Heart right ventricle (tissue), 16 donors: ENCODE measurements around the gene CYP27B1. TPM values are rescaled to one million over a fixed set of nuclear protein-coding genes. Genes with fewer than 3 reads are reported as not detected.

Source experiments
- ATAC-seq, 8 donors: fragments of 200-7000 bp; cut with Tn5 transposase; one replicate each; pipeline ENCODE4 v1.9.1; 2020; ENCODE audit warnings: mild to moderate bottlenecking in 8 of 8, moderate library complexity in 8 of 8, moderate number of reproducible peaks in 1 of 8
- DNase-seq, 2 donors: peaks; one replicate each; pipeline ENCODE4 v3.0.0-alpha.2; 2020
- H3K27ac ChIP-seq, 10 donors: fragments of 200-600 bp; sonication (generic) in 2 of 10; one replicate each; pipeline versions ENCODE4 v1.5.0 to v1.8.0; 2020 to 2022; ENCODE audit warnings: mild to moderate bottlenecking in 3 of 10
- H3K27me3 ChIP-seq, 7 donors: fragments of 200-600 bp; one replicate each; pipeline ENCODE4 v1.8.0; 2021 to 2022; ENCODE audit warnings: mild to moderate bottlenecking in 2 of 7
- H3K36me3 ChIP-seq, 9 donors: fragments of 200-600 bp; sonication (generic) in 1 of 9; one replicate each; pipeline versions ENCODE4 v1.5.0 to v1.8.0; 2020 to 2022; ENCODE audit warnings: mild to moderate bottlenecking in 2 of 9
- H3K4me1 ChIP-seq, 9 donors: fragments of 200-600 bp; sonication (generic) in 1 of 9; one replicate each; pipeline versions ENCODE4 v1.5.0 to v1.8.0; 2020 to 2022; ENCODE audit warnings: mild to moderate bottlenecking in 4 of 9
- H3K4me3 ChIP-seq, 10 donors: fragments of 200-600 bp; sonication (generic) in 2 of 10; one replicate each; pipeline versions ENCODE4 v1.5.0 to v1.8.0; 2020 to 2022; ENCODE audit warnings: mild to moderate bottlenecking in 7 of 10, moderate library complexity in 2 of 10
- H3K9me3 ChIP-seq, 11 donors: fragments of 200-600 bp in 10 of 11; sonication (generic) in 2 of 11; one replicate each; pipeline versions ENCODE4 v1.5.0 to v1.8.0; 2013 to 2022; ENCODE audit warnings: mild to moderate bottlenecking in 2 of 11, control low read depth in 1 of 11, moderate library complexity in 1 of 11
- CTCF ChIP-seq, 9 donors: fragments of 200-600 bp; sonication (generic) in 2 of 9; IDR thresholded peaks; one replicate each; pipeline versions ENCODE4 v1.5.0 to v1.8.0; 2021 to 2022; ENCODE audit warnings: antibody characterized with exemption in 9 of 9, mild to moderate bottlenecking in 5 of 9, moderate library complexity in 1 of 9
- WGBS, 2 donors: extraction: QIAGEN DNeasy Blood & Tissue Kit; methylation state at CpG; one replicate each; pipeline ENCODE4 v1.1.7; 2013; ENCODE audit warnings: inconsistent platforms in 1 of 2; 5-methylcytosine and 5-hydroxymethylcytosine counted together
- intact Hi-C, 10 donors: fragments of 100-400 bp; cut with DNase I; formaldehyde crosslinking; loops; one replicate each; pipeline versions ENCODE4 v1.11.1 to v1.14.2; 2022
- polyA plus RNA-seq, 2 donors: library from polyadenylated mRNA; stranded (reverse); fragments of 200-250 nt; gene quantifications; one replicate each; pipeline ENCODE4 v1.2.3, GENCODE V29; 2013
- total RNA-seq, 10 donors: library from RNA; stranded (reverse); fragmentation: NEBNext Ultra II Directional in 3 of 10; extraction: Animal tissue kit (Norgen Biotek cat#: 25700) in 3 of 10; gene quantifications; one replicate each; pipeline versions ENCODE4 v1.2.1 to v1.2.4, GENCODE V29; 2021 to 2023
- donor health status: Arrhythmogenic right ventricular cardiomyopathy.
- donor health status: ischemic (EF 13 %, LVEDD 7.1; RV severe dilation, severe dysfunction).
- donor health status: healthy with polysubstance abuse.
- donor health status: DM: no; HTN: yes; CAD: no.
- donor health status: DM: no; HTN: no; CAD: no.
- donor health status: ischemic (EF 25% LVEDD 6.9; RV normal size, moderate dysfunction).
- donor health status: ischemic (EF 25% LVEDD 5.7; RV mildly dilated, moderate dysfunction).
- donor health status: healthy.
- donor health status: DM: yes; HTN: yes; CAD: no.
- donor health status: Ischemic cardiomyopathy.
- donor health status: ischemic (EF 35%, LVEDD 5.7; RV mildly dilated, moderate dysfunction).
- donor health status: nonischemic (EF 11% LVEDD 7.7; RV severe dilation, severe dysfunction).
- donor health status: DM: yes; HTN: yes; CAD: no.
- donor health status: PGD.
- donor health status: ischemic (EF 29% LVEDD 5.4; RV normal size, mild dysfunction).
- donor health status: nonischemic (EF 23%, LVEDD 6.1; RV moderate dilation, normal function).

Gene CYP27B1
- total and polyA plus RNA-seq, 12 donors = 0.14 to 0.95 (median 0.81) TPM; not detected in 9

- Histone ChIP-seq H3K27ac (no peak overlapping the region), H3K4me3 (no peak overlapping the region), H3K27me3 (no peaks in the 10 kb centered on the region), H3K4me1 (no peaks in the 10 kb centered on the region), H3K9me3 (no peaks in the 10 kb centered on the region), H3K36me3 (peaks cover 0 to 84% (median 61%) of the 10 kb centered on the region in 9 donors)
- WGBS, 2 donors = 97 to 98% methylated on average over 15 of the region's 15 CpGs
- DNase-seq = no peak
- ATAC-seq = no peak
- TF ChIP-seq CTCF (IDR thresholded peaks at IDR 0.05) = no peak
- intact Hi-C loops = no loop called here
Observed at GRCh38 chr12:57718641-57719528, 48.0 kb downstream of the CYP27B1 start.

GRCh38 chr12:57717846-57718640, 48.8 kb downstream of the CYP27B1 start:
- ATAC-seq = no peak
- Histone ChIP-seq H3K4me1 (no peaks in the 10 kb centered on the region), H3K27me3 (no peaks in the 10 kb centered on the region), H3K9me3 (no peaks in the 10 kb centered on the region), H3K4me3 (no peak overlapping the region), H3K36me3 (peaks cover 0 to 92% (median 61%) of the 10 kb centered on the region in 9 donors), H3K27ac (no peak overlapping the region)
- WGBS, 2 donors = 96 to 98% methylated on average over 22 of the region's 22 CpGs
- TF ChIP-seq CTCF (IDR thresholded peaks at IDR 0.05) = no peak
- intact Hi-C loops = no loop called here
- DNase-seq = no peak

- WGBS, 2 donors = 98% methylated on average over 5 of the region's 5 CpGs
- Histone ChIP-seq H3K9me3 (peaks cover 0 to 1% (median 0%) of the 10 kb centered on the region in 11 donors), H3K27me3 (no peaks in the 10 kb centered on the region), H3K4me1 (no peaks in the 10 kb centered on the region), H3K4me3 (no peak overlapping the region), H3K36me3 (peaks cover 0 to 100% (median 61%) of the 10 kb centered on the region in 9 donors), H3K27ac (no peak overlapping the region)
- ATAC-seq (no peak), DNase-seq (no peak)
- intact Hi-C loops = no loop called here
- no peak for TF ChIP-seq CTCF (IDR thresholded peaks at IDR 0.05)
Observed at GRCh38 chr12:57717131-57717530, 49.7 kb downstream of the CYP27B1 start.

- DNase-seq = no peak
- Histone ChIP-seq H3K27me3 (no peaks in the 10 kb centered on the region), H3K9me3 (peaks cover 0 to 4% (median 0%) of the 10 kb centered on the region in 11 donors), H3K4me1 (no peaks in the 10 kb centered on the region), H3K36me3 (peaks cover 0 to 100% (median 53%) of the 10 kb centered on the region in 9 donors), H3K4me3 (no peak overlapping the region), H3K27ac (no peak overlapping the region)
- ATAC-seq = no peak
- 91 to 93% methylated on average over 4 of the region's 4 CpGs for WGBS, 2 donors
- no peak for TF ChIP-seq CTCF (IDR thresholded peaks at IDR 0.05)
- intact Hi-C loops = no loop called here
Observed at GRCh38 chr12:57716305-57716704, 50.6 kb downstream of the CYP27B1 start.
